SIG-M5 treated with dmso at 0.1 percent for 504 hours (cell line): ENCODE measurements around the gene PPP1R27.
"Not testable (repeated sequence)": the region's sequence is repeated elsewhere in the genome, so short reads cannot be mapped to it uniquely, and the experiment has no call there.

Experiments used
- DNase-seq: peaks from one replicate; lab custom pipeline; 2025; ENCODE audit not compliant: unreplicated experiment; lab: John Stamatoyannopoulos, UW

PPP1R27 gene

GRCh38 chr17:81842725-81843504, 8.1 kb upstream of the PPP1R27 start:
- no peak for DNase-seq

- DNase-seq: no peak
These were observed 7.5 kb upstream of the PPP1R27 start for GRCh38 chr17:81842378-81842724.

GRCh38 chr17:81841866-81842265, 7.0 kb upstream of the PPP1R27 start:
- no peak for DNase-seq

DNA sequence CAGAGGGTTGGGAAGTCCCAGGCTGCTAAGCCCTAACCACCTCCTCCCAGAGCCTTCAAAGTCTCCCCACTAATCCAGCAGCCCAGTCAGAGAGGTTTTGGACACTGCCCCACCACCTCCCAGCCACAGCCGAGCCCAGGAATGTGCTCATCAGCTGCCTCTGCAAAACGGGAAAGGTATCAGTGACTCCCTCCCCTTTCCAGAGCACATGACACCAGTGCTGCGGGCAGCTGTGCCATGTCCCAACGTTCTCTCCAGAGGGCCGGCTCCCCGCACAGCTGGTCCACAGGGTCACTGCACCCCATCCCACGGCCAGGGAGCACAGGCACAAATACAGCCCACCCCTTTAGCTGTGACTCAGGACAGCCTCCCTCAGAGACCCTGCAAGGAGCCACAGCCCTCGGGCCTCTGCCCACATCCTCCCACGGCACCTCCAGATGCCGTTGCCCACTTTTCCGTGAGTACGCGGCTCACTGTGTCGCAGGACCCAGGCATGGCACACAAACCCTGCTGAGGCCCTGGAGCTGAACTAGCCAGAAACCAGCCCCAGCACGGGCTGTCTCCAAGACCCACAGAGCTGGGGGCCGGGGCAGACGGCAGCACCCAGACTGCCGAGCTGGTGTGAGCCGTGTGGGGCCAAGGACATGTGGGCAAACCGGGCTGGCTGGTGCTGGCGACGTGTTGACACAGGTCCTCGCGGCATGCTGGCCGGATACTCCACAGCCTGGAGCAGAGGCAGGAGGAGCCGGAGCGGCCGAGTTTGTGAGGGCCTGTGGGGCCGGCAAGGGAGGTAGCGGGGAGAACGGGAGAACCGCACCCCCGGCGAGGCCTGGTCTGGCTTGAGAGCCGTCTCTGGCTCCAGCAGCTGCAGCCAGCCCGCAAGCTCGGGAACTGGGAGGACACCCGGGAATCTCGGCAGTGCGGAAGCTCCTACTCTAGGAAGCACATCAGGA, 6.3 kb upstream of the PPP1R27 start:
- peak; percentile 60 for DNase-seq

- DNase-seq: not testable (repeated sequence)
These were observed 5.2 kb upstream of the PPP1R27 start for GRCh38 chr17:81840059-81840458.

DNA sequence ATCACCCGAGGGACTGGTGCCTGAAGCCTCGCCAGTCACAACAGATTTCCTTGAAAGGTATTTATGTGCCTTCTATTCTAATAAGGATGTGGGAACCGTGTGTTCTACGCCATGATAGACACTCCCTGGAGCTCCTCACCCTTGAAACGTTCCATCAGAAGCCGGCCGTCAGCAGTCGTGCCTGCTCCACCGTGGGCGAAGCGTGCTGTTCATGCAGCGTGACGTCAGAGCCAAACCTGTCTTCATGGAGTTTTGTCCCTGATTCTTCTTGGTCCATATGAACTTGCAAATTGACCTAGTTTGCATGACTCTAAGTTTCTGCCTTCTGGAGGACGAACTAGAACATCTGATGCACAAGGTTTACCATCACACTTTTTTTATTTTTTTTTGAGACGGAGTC, 4.5 kb upstream of the PPP1R27 start:
- no peak for DNase-seq

- DNase-seq: no peak
These were observed 4.0 kb upstream of the PPP1R27 start for GRCh38 chr17:81838753-81839255.

DNA sequence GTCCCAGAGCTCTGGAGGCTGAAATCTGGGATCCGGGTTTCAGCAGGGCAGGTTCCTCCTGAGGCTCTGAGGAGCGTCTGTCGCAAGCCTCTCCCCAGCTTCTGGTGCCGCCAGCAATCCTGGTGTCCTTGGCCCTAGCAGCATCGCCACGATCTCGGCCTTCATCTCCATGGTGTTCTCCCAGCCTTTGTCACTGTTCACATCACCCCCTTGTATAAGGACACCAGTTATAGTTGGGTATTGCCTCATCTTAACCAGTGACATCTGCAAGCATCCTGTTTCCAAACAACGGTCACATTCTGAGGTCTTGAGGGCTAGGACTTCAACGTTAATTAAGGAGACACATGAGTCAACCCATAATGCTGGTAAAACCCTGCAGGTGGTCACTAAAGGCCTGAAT, 2.8 kb upstream of the PPP1R27 start:
- DNase-seq: peak; percentile 100

GRCh38 chr17:81833921-81834830, 674 bp downstream of the PPP1R27 start:
- DNase-seq: peak; percentile 43

GRCh38 chr17:81833160-81833920, 1.5 kb downstream of the PPP1R27 start, which contains the start of gene MCRIP1:
MCRIP1 (minus strand) TSS chr17:81833291; CDS start chr17:81824506, 8,785 bp downstream.
- DNase-seq: peak; percentile 84

- DNase-seq: no peak
These were observed 2.2 kb downstream of the PPP1R27 start for GRCh38 chr17:81832608-81833159.

DNA sequence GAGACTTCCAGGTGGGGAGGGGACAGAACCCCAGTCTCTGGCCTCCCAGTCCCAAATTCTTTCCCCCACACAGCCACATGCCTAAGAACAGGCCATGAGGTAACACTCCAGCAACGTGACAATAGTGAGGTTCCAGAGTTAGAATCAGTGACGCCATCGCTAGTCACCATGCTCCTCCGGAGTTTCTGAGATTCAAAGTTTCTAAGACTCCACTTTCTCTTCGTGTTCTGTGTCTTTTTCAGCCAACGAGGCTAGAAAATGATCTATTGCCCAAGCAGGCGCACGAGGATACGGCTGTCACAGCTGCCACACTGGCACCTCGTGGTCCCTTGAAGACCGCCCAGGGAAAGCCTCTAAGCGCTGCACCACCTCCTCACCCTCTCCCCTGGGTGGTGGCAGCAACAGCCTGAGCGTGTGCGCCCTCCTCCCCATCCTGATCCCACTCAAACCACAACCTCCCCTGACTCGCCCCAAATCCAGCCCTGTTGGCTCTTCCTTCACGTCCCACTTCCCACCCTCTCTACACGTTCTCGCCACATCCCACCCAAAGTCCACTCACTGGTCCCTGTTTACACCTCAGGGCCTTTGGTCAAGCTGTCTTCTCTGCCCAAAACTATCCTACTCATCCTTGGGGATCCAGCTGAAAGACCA, 2.8 kb downstream of the PPP1R27 start:
- peak; percentile 88 for DNase-seq

DNA sequence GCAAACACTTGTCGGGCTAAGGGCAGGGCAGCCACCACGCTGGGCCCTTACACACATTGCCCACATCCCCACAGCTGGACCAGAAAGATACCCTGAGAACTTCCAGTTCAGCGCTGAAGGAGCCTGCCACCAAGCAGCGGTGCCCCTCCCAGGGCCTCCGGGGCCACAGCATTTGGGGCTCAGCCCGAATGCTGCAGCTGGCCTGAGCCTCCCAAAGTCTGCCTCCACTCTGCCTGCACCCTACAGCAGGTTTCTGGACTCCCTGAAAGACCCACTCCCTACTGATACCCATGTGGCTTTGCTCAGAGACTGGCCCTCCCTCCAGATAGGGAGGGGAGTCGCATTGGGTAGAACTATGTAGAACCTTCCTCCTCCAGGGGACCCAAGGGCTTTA, 3.3 kb downstream of the PPP1R27 start:
- DNase-seq: no peak

DNA sequence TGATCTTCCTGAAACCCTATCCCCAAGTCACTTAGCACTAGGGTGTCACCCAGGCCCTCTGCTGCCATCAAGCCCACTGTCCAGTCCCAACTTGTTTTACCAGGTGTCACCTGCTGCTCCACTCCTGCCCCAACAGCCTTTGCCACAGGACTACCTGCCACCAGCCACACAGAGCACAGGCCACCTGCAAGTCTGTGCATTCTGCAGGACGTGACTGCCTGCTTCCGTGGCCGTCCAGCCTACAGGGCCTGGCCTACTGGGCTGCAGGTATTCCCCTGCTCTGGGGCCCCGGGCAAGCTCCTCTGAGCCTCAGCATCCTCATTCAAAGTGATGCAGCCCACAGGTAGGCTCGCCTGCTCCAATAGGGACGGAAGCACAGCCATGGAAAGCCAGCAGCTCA, 5.0 kb downstream of the PPP1R27 start:
- DNase-seq: no peak

DNA sequence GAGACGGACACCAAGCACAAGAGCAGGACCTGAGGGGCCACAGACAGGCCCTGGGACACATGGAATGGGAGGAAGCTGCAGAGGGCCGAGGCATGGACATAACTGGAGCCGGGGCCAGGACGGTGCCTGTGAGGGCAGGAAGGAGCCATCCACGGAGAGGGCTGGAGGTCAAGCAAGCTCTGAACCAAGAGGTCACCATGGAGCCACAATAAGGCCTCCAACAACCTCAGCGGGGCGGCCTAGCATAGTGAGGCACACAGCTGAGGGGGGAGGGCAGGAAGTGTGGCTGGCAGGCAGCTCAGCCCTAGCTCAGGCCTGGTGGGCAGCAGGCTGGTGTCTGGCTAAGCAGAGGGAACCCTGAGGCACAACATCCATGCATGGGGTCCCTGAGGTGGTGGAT, 6.2 kb downstream of the PPP1R27 start:
- no peak for DNase-seq

DNA sequence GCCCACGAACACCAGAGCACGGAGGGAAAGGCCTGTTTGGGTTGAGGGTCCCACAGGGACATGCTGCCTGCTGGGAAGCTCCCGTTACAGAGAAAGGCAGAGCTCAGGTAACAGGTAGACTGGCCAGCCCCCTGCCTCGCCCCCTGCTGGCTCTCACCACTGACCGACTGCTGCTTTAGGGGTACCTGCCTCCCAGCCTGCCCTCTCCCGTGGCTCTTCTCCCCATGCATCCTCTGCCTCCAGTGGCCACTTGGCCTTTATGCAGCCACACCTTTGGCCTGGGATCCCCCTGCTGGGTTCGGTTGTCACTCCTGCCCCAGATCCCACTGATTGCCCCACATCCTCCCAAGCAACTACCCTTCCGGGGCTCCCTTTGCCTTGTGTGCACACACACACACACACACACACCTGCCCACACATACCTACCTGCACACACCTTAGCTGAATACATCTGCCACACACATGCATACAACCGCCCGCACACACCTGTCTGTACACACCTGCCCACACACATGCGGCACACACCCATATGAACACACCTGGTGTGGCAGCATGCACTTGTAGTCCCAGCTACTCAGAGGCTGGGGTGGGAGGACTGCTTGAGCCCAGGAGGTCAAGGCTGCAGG, 8.9 kb downstream of the PPP1R27 start:
- DNase-seq: no peak

GRCh38 chr17:81824595-81824994, 10.3 kb downstream of the PPP1R27 start:
- DNase-seq: no peak

DNA sequence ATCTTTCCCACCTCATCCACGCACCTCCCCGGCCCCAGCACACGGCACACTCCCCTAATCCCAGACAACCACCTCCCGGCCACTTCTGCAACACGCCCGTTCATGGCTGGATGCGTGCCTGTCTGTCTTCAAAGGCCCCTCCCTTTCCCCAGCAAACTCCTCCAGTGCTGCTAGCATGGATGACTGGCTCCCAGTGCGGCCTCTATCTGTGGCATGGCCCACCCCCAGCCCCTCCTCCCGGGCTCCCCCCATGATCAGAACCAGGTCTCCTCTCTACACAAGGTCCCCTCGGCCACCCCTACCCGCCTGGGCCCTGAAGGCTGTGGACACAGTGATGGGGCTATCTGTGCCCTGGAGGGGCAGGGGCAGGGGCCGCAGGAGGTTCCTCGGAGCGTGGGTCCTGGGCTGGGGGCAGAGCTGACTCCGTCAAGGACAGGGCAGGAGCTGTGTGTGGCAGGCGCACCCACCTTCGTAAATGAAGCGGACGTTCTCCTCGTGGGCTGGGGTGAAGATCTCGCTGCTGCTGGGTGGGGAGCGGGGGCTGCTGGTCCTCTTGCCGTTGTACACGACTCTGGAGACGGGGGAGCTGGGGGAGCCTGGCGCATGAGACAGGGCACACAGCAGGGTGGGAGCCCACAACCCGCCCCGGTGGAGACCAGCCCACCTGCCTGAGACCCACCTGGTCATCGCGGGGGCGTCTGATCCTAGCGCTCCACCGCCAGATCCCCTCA, 10.9 kb downstream of the PPP1R27 start:
- no peak for DNase-seq
